ENCODE results near the gene MARCHF10. TPM values are rescaled to one million over a fixed set of nuclear protein-coding genes. Genes with fewer than 3 reads are reported as not detected.

Gene MARCHF10
- total RNA-seq, 2 donors from 2014 or later = not detected

- Histone ChIP-seq H3K4me1 (no peaks in the 10 kb centered on the region), H3K36me3 (no peaks in the 10 kb centered on the region), H3K9me3 (no peaks in the 10 kb centered on the region), H3K27ac (no peak overlapping the region), H3K4me3 (no peak overlapping the region), H3K27me3 (no peaks in the 10 kb centered on the region)
- TF ChIP-seq CTCF (IDR thresholded peaks at IDR 0.05) = no peak
- DNase-seq (ENCODE audit: low spot score) = no peak
These were observed 57.5 kb downstream of the MARCHF10 start for GRCh38 chr17:62750631-62751051.

- Histone ChIP-seq H3K4me3 (no peak overlapping the region), H3K4me1 (no peaks in the 10 kb centered on the region), H3K9me3 (no peaks in the 10 kb centered on the region), H3K36me3 (no peaks in the 10 kb centered on the region), H3K27me3 (no peaks in the 10 kb centered on the region), H3K27ac (no peak overlapping the region)
- no peak for TF ChIP-seq CTCF (IDR thresholded peaks at IDR 0.05)
- DNase-seq (ENCODE audit: low spot score) = no peak
These were observed 58.2 kb downstream of the MARCHF10 start for GRCh38 chr17:62749926-62750325.

GRCh38 chr17:62746941-62747340 is 61.2 kb downstream of the MARCHF10 start:
- Histone ChIP-seq H3K27me3 (no peaks in the 10 kb centered on the region), H3K4me1 (no peaks in the 10 kb centered on the region), H3K4me3 (no peak overlapping the region), H3K36me3 (no peaks in the 10 kb centered on the region), H3K9me3 (no peaks in the 10 kb centered on the region), H3K27ac (no peak overlapping the region)
- no peak for DNase-seq (ENCODE audit: low spot score)
- TF ChIP-seq CTCF (IDR thresholded peaks at IDR 0.05) = no peak

GRCh38 chr17:62745806-62746205 is 62.3 kb downstream of the MARCHF10 start:
- no peak for DNase-seq (ENCODE audit: low spot score)
- Histone ChIP-seq H3K27me3 (no peaks in the 10 kb centered on the region), H3K4me1 (no peaks in the 10 kb centered on the region), H3K4me3 (no peak overlapping the region), H3K27ac (no peak overlapping the region), H3K9me3 (no peaks in the 10 kb centered on the region), H3K36me3 (no peaks in the 10 kb centered on the region)
- TF ChIP-seq CTCF (IDR thresholded peaks at IDR 0.05) = no peak

- DNase-seq (ENCODE audit: low spot score) = no peak
- Histone ChIP-seq H3K36me3 (no peaks in the 10 kb centered on the region), H3K27ac (no peak overlapping the region), H3K4me1 (no peaks in the 10 kb centered on the region), H3K4me3 (no peak overlapping the region), H3K27me3 (no peaks in the 10 kb centered on the region), H3K9me3 (no peaks in the 10 kb centered on the region)
- TF ChIP-seq CTCF (IDR thresholded peaks at IDR 0.05) = no peak
These were observed 63.9 kb downstream of the MARCHF10 start for GRCh38 chr17:62744259-62744658.

GRCh38 chr17:62741290-62741689 is 66.8 kb downstream of the MARCHF10 start:
- Histone ChIP-seq H3K9me3 (no peaks in the 10 kb centered on the region), H3K4me3 (no peak overlapping the region), H3K4me1 (no peaks in the 10 kb centered on the region), H3K27ac (no peak overlapping the region), H3K36me3 (no peaks in the 10 kb centered on the region), H3K27me3 (no peaks in the 10 kb centered on the region)
- DNase-seq (ENCODE audit: low spot score) = no peak
- no peak for TF ChIP-seq CTCF (IDR thresholded peaks at IDR 0.05)

Data from right atrium auricular region (tissue), 2 donors.